GM13977 (cell line): ENCODE data around the gene ARPC1A.
"Not testable (repeated sequence)": the region's sequence is repeated elsewhere in the genome, so short reads cannot be mapped to it uniquely, and the experiment has no call there.

Source experiments
- DNase-seq: peaks from one replicate; pipeline ENCODE4 v3.0.0; 2012; ENCODE audit warnings: low spot score
- in situ Hi-C: fragments of 300-500 bp; cut with MboI; formaldehyde crosslinking; loops from one replicate; pipeline ENCODE4 v1.12.0; 2022; ENCODE audit warnings: low sequenced_read_pairs, low pct_unique_long_range_greater_than_20kb, mixed read lengths, inconsistent platforms; ENCODE audit not compliant: unreplicated experiment
- TF ChIP-seq, protein P1 (sequence below): IDR thresholded peaks from 2 replicates; pipeline ENCODE4 v1.5.1; 2012; ENCODE audit warnings: mild to moderate bottlenecking, control low read depth; ENCODE audit not compliant: insufficient read depth; ENCODE audit errors: extremely low read depth, missing control alignments

The ARPC1A gene

GRCh38 chr7:99409192-99409572 is 83.5 kb downstream of the ARPC1A start:
- TF ChIP-seq, protein P1, sequence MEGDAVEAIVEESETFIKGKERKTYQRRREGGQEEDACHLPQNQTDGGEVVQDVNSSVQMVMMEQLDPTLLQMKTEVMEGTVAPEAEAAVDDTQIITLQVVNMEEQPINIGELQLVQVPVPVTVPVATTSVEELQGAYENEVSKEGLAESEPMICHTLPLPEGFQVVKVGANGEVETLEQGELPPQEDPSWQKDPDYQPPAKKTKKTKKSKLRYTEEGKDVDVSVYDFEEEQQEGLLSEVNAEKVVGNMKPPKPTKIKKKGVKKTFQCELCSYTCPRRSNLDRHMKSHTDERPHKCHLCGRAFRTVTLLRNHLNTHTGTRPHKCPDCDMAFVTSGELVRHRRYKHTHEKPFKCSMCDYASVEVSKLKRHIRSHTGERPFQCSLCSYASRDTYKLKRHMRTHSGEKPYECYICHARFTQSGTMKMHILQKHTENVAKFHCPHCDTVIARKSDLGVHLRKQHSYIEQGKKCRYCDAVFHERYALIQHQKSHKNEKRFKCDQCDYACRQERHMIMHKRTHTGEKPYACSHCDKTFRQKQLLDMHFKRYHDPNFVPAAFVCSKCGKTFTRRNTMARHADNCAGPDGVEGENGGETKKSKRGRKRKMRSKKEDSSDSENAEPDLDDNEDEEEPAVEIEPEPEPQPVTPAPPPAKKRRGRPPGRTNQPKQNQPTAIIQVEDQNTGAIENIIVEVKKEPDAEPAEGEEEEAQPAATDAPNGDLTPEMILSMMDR, result no peak
- in situ Hi-C loops, result no loop called here
- no peak for DNase-seq

DNA sequence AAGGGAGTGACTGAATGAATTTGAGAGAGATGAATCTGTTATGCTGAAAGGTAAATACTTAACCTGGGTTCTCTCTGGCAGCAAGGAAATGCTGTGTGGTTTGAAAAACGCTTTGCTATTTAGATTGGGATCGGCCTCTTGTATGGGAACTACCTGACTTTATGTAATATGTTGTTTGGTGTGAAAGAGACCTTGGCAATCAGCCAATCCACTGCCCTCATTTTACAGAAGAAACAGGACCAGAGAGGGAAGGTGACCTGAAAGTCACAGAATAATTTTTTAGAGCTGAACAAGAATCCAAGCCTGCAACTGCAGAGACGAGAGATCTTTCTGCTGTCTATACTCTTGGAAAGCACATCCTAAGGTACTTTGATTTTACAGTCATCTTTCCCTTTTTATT is 84.1 kb downstream of the ARPC1A start:
- no peak for DNase-seq
- in situ Hi-C loops, result no loop called here
- TF ChIP-seq, protein P1, result no peak

GRCh38 chr7:99410635-99411034 is 84.9 kb downstream of the ARPC1A start:
- no peak for DNase-seq
- in situ Hi-C loops, result no loop called here
- TF ChIP-seq, protein P1, result no peak

- TF ChIP-seq, protein P1, result peak; percentile 46
- DNase-seq, in situ Hi-C loops: not testable (repeated sequence)
Measured at GRCh38 chr7:99415513-99416127, 89.9 kb downstream of the ARPC1A start.
